Natural killer cell treated with Interleukin-12 subunit alpha and Interleukin-12 subunit beta and Interleukin-15 and Interleukin-18, amount 100 ng/mL, for 72 hours (primary cell): Measurements from ENCODE around the gene TBCB. TPM values are rescaled to one million over a fixed set of nuclear protein-coding genes. Genes with fewer than 3 reads are reported as not detected.
"Not testable (repeated sequence)": the region's sequence is repeated elsewhere in the genome, so short reads cannot be mapped to it uniquely, and the experiment has no call there.

Experiments
- ATAC-seq, 2 donors: fragments of 150-1000 bp; cut with Tn5 transposase in 1 of 2; sonication (Bioruptor Pico), chemical (Tn5 transposase) in 1 of 2; 2 replicates each; pipeline ENCODE4 v1.10.0; 2021
- DNase-seq: peaks from one replicate; pipeline ENCODE4 v3.0.0; 2022; ENCODE audit warnings: low spot score
- H3K27ac Mint-ChIP-seq, 2 donors: 1 replicate in 1 of 2; 2 replicates in 1 of 2; pipeline ENCODE4 v1.8.0; 2022; ENCODE audit warnings: mixed read lengths in 2 of 2, mild to moderate bottlenecking in 1 of 2, moderate library complexity in 1 of 2
- H3K27me3 Mint-ChIP-seq, 2 donors: 1 replicate in 1 of 2; 2 replicates in 1 of 2; pipeline ENCODE4 v1.8.0; 2022; ENCODE audit warnings: mixed read lengths in 2 of 2
- H3K36me3 Mint-ChIP-seq: one replicate; pipeline ENCODE4 v1.8.0; 2022; ENCODE audit warnings: mixed read lengths
- H3K4me1 Mint-ChIP-seq, 2 donors: 1 replicate in 1 of 2; 2 replicates in 1 of 2; pipeline ENCODE4 v1.8.0; 2022; ENCODE audit warnings: low read depth in 2 of 2, mixed read lengths in 2 of 2, mild to moderate bottlenecking in 1 of 2
- H3K4me3 Mint-ChIP-seq: one replicate; pipeline ENCODE4 v1.8.0; 2022; ENCODE audit warnings: mixed read lengths
- H3K9me3 Mint-ChIP-seq: 2 replicates; pipeline ENCODE4 v1.8.0; 2022; ENCODE audit warnings: mixed read lengths
- total RNA-seq, 2 donors: library from RNA; stranded (reverse); gene quantifications; one replicate each; pipeline ENCODE4 v1.2.3, GENCODE V29; 2022

Gene TBCB
- total RNA-seq, 2 donors from 2014 or later = 130 to 141 TPM

DNA sequence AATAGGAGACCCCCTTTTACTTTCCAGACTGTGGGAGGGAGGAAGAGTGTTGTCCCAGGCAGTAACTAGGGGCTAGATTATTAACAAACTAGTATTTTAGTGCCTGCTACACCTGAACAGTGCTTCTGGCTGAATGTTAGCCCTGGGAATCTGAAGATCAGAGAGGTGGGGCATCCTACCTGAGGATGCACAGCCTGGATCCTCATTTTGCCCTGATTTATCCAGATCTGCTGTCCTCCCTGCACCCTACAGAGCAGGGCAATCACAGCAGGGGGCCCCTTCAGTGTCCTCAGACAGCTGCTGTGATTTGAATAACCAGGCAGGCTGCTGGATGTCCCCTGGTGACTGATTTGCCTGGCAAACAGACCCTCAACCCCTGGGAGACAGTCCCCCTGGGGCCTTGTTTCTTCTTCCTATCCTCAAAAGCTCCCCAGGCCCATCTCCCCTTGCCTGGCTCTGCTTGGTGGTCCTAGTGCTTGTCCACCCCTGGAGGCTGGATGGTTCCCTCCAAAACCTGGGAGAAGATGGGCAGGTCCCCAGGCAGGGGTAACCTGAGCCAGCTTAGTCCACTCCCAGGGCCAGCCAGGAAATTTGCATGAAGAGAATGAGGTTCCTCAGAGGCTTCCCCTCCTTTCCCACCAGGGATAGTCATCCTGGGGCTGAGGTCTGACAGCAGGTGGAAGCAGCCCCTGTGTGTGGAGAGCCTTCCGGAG is 4.6 kb upstream of the TBCB start, which contains the start of gene OVOL3:
TSS of gene OVOL3 (plus strand) at position 657 of the 713 bp plus-strand sequence. CDS start 60 bp downstream, outside the sequence.
- Mint-ChIP-seq H3K4me1 (peaks cover 22 to 25% of the 10 kb centered on the region in 2 donors), H3K9me3 (no peaks in the 10 kb centered on the region), H3K36me3 (no peaks in the 10 kb centered on the region), H3K4me3 (no peak within 1 kb of the TSS), H3K27ac (no peak within 1 kb of the TSS), H3K27me3 (no peaks in the 10 kb centered on the region)
- no peak for DNase-seq
- no peak for ATAC-seq

DNA sequence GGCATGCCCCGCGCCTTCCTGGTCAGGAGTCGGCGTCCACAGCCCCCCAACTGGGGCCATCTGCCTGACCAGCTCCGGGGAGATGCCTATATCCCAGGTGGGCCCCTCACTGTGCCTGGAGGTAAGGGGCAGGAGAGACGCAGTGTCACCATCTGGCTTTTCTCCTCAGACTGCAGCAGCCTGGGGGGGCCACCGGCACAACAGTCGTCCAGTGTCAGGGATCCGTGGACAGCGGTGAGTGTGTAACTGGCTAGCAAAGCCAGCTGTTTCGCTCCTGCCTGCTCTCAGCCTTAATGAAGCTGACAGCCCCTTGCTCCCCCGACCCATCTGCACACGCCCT is 4.1 kb upstream of the TBCB start:
- no peaks in the 10 kb centered on the region for H3K27me3 Mint-ChIP-seq
- no peaks in the 10 kb centered on the region for H3K9me3 Mint-ChIP-seq
- H3K4me3 Mint-ChIP-seq = no peak overlapping the region
- no peak for DNase-seq
- H3K4me1 Mint-ChIP-seq = peaks cover 24 to 28% of the 10 kb centered on the region in 2 donors
- no peak for ATAC-seq
- no peak overlapping the region for H3K27ac Mint-ChIP-seq
- H3K36me3 Mint-ChIP-seq = no peaks in the 10 kb centered on the region

DNA sequence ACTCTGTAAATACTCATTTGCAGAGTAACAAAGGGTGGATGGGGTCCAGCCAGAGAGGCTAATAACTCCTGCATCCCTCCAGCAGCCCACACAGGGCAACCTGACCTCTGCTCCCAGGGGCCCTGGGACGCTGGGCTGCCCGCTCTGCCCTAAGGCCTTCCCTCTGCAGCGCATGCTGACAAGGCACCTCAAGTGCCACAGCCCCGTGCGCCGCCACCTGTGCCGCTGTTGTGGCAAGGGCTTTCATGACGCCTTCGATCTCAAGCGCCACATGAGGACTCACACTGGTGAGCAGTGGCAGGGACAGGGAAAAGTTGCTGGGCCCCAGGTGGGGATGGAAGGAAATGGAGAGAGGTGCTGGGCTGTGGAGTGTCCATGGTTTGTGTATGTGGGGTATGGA is 2.6 kb upstream of the TBCB start:
- Mint-ChIP-seq H3K9me3 (no peaks in the 10 kb centered on the region), H3K27me3 (no peaks in the 10 kb centered on the region), H3K27ac (peak overlapping the region in 1 of 2 donors; percentile 94), H3K4me1 (peaks cover 30 to 37% of the 10 kb centered on the region in 2 donors), H3K36me3 (peaks cover 4% of the 10 kb centered on the region), H3K4me3 (peak overlapping the region; percentile 95)
- ATAC-seq (no peak), DNase-seq (no peak)

DNA sequence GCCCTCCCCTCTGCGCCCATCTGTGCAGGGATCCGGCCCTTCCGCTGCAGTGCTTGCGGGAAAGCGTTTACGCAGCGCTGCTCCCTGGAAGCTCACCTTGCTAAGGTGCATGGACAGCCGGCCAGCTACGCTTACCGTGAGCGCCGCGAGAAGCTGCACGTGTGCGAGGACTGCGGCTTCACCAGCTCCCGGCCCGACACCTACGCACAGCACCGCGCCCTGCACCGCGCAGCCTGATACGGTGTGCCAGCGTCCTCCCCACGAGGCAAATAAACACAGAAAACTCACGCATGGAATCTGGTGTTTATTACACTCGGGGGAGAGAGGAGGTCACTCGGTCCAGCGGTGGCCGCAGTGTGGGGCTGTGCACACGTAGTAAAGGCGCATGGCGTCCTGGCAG is 1.8 kb upstream of the TBCB start:
- DNase-seq (no peak), ATAC-seq (no peak)
- Mint-ChIP-seq H3K4me1 (peaks cover 34 to 42% of the 10 kb centered on the region in 2 donors), H3K27me3 (no peaks in the 10 kb centered on the region), H3K9me3 (no peaks in the 10 kb centered on the region), H3K4me3 (peak overlapping the region; percentile 95), H3K27ac (peak overlapping the region; percentile 94 to 98), H3K36me3 (peaks cover 10% of the 10 kb centered on the region)

DNA sequence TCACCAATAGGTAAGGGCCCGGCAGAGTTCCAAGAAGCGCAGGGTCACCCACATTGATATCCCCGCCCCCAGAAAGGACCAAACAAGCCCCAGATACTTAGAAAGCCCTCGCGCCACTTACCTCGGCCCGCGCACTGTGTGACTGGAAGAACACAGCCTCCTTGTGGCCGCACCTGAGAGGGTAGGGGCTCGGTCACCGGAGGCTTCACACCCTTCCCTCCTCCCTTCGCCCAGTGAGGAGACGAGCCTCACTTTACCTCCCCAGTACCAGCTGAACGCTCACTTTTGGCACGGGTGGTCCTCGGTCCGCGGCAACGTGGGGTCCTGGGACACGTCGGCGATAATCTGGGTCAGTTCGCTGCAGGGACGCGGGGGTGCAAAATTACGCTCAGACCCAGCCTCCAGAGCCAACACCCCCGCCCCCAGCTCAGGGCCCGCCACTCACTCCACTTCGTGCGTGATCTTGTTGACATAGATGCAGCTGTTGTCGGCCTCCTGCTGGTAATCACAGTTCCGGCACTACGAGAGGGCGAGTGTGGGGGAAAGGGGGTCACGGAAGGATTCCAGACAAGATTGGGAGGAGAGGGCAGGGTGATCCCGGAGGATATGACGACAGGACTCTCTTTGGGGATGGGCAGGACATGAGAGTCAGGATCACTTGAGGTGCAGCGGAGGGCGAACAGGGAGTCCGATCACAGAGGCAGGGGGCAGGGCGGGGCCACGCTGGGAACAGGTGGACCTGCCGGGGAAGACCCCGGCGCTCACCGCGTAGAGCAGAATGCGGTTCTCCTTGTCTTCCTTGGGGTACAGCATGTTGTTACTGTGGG is 1.2 kb upstream of the TBCB start:
- peak; percentile 54 for DNase-seq
- Mint-ChIP-seq H3K27ac (peak overlapping the region; percentile 94 to 98), H3K9me3 (no peaks in the 10 kb centered on the region), H3K36me3 (peaks cover 10% of the 10 kb centered on the region), H3K4me1 (peaks cover 34 to 42% of the 10 kb centered on the region in 2 donors), H3K4me3 (peak overlapping the region; percentile 95), H3K27me3 (no peaks in the 10 kb centered on the region)
- ATAC-seq = no peak

DNA sequence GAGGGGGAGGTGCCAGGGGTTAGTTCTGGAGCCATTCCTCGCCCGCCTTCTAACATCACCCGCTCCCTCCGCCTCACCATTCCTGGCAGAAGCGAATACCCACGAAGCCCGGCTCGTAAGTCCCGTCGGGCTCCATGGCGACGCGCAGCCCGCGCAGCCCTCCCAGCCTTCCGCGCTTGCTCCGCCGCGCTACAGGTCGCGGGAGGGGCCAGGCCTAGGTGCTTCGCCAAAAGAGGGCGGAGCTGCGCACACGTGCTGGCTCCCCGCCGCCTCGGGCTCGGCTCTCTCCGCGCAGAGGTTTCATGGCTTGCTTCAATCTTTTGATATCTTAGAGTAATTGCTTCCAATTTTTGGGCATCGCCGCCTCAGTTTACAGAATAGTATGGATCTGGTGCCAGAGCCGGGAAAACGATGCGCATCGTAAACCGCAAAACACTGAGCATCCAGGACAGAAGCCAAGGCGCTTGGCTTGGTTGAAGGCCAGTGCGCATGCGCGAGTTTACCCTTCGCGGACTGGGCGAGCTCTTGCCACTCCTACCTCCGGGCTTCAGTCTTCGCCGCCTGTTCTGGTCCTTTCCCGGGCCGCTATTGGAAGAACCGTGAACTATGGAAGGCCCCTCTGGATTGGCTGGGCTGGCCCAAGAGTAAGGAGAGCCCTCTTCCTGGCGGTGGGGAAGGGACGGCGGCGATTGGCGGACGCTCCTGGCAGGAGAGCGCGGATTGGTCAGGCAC is 381 bp upstream of the TBCB start, which contains the start of gene POLR2I:
TSS of gene POLR2I (minus strand) at position 155 of the 732 bp plus-strand sequence. CDS start at position 136, 19 bp downstream.
- Mint-ChIP-seq H3K27me3 (no peaks in the 10 kb centered on the region), H3K27ac (peak within 1 kb of the TSS; percentile 94 to 98), H3K36me3 (peaks cover 10% of the 10 kb centered on the region), H3K4me1 (peaks cover 35 to 42% of the 10 kb centered on the region in 2 donors), H3K4me3 (peak within 1 kb of the TSS; percentile 95), H3K9me3 (no peaks in the 10 kb centered on the region)
- DNase-seq (peak; percentile 99), ATAC-seq (peak; percentile 94 to 95)

DNA sequence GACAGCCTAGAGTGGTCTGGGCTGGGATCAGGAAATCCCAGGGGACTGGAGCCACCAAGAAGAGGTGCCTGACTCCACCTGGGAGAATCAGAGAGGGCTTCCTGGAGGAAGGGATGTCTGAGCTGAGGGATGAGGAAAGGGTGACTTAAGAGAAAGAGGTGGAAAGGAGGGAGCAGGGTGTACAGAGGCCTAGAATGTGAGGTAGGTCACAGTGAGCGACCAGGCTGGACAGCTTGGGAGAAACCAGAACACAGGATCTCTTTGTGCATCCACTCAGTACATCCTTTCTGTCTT is 1.0 kb downstream of the TBCB start:
- Mint-ChIP-seq H3K4me1 (peaks cover 39 to 42% of the 10 kb centered on the region in 2 donors), H3K4me3 (peak overlapping the region; percentile 95), H3K27me3 (no peaks in the 10 kb centered on the region), H3K9me3 (no peaks in the 10 kb centered on the region), H3K36me3 (peaks cover 10% of the 10 kb centered on the region), H3K27ac (peak overlapping the region; percentile 94 to 98)
- no peak for ATAC-seq
- DNase-seq = no peak

DNA sequence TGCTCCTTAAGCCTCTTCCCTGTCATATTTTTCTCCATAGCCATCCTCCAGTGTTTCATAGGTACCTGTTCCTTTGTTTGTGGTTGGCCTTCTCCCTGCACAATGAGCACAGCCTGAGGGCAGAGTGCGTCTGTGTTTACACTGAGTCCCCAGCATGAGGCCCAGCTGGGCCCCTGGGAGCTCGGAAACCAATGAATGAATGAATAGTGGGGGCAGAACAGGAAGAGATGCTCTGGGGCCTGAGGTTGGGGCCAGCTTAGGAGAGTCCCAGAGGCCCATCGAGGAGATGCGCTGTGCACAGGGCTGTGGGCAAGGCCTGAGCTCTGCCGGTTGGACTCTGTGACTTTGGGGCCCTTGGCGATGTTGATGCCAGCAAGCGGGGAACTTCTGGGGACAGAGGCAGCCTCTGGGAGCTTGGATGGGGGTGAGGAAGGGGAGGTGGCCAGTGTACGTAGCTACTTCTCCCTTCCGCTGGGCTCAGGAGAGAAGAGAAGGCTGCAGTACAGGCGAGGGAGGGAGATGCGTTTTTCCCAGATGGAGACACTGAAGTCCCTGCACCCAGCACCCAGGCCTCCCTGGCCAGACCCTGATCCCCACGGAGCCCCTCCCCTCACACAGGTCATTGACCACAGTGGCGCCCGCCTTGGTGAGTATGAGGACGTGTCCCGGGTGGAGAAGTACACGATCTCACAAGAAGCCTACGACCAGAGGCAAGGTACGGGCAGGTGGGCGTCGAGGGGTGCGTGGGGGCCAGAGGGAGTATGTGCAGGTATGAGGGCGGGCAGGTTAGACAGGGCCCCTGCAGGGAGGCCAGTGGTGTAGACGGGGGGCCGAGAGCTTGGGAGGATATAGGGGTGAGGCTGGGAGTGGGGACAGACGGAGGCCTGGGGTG is 5.1 kb downstream of the TBCB start:
- Mint-ChIP-seq H3K4me3 (no peak overlapping the region), H3K9me3 (no peaks in the 10 kb centered on the region), H3K36me3 (peaks cover 12% of the 10 kb centered on the region), H3K4me1 (peaks cover 18 to 19% of the 10 kb centered on the region in 2 donors), H3K27me3 (no peaks in the 10 kb centered on the region), H3K27ac (peak overlapping the region in 1 of 2 donors; percentile 9)
- ATAC-seq = no peak
- no peak for DNase-seq

DNA sequence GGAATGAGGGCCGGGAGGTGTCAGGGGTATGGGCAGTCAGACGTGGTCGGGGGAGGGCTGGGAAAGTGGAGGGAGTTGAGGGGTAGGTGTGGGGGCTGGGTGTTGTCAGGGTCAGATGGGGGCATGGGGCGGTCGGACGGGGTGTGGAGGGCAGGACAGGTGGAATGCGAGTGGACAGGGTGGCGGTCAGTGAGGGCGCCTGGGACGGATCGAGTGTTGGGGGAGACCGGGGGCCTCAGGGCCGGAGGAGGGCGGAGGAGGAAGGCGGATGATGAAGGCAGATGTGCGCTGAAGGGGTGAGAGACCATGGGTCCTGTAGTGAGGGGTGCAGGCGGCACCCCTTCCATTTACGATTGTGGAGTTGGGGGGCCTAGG is 5.7 kb downstream of the TBCB start:
- Mint-ChIP-seq H3K4me1 (peaks cover 21 to 23% of the 10 kb centered on the region in 2 donors), H3K9me3 (no peaks in the 10 kb centered on the region), H3K36me3 (peaks cover 17% of the 10 kb centered on the region), H3K4me3 (no peak overlapping the region), H3K27ac (no peak overlapping the region), H3K27me3 (no peaks in the 10 kb centered on the region)
- DNase-seq (no peak), ATAC-seq (no peak)

DNA sequence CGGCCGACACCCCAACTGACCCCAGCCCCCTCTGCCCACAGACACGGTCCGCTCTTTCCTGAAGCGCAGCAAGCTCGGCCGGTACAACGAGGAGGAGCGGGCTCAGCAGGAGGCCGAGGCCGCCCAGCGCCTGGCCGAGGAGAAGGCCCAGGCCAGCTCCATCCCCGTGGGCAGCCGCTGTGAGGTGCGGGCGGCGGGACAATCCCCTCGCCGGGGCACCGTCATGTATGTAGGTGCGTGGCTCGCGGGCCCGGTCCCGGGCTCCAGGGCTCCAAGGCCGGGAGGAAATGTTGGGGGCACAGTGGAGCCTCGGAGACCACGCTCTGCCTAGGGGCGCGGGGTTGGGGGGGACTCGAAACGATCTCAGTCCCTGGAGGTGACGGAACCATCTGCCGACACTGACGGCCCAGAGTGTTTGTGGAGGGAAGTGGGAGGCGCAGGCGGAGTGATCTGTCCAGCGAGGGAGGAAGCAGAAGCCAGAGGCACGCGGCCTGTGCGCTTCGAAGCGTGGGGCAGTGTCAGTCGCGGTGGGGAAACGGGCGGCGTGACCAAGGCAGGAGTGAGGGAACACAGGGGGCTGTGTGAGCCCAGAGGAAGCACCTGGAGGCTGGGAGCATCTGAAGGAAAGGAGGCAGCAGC is 6.3 kb downstream of the TBCB start:
- H3K4me3 Mint-ChIP-seq = no peak overlapping the region
- H3K27me3 Mint-ChIP-seq = no peaks in the 10 kb centered on the region
- H3K9me3 Mint-ChIP-seq = no peaks in the 10 kb centered on the region
- ATAC-seq (peak in 1 of 2 donors; percentile 29), DNase-seq (no peak)
- peaks cover 17% of the 10 kb centered on the region for H3K36me3 Mint-ChIP-seq
- no peak overlapping the region for H3K27ac Mint-ChIP-seq
- H3K4me1 Mint-ChIP-seq = peaks cover 17 to 18% of the 10 kb centered on the region in 2 donors

DNA sequence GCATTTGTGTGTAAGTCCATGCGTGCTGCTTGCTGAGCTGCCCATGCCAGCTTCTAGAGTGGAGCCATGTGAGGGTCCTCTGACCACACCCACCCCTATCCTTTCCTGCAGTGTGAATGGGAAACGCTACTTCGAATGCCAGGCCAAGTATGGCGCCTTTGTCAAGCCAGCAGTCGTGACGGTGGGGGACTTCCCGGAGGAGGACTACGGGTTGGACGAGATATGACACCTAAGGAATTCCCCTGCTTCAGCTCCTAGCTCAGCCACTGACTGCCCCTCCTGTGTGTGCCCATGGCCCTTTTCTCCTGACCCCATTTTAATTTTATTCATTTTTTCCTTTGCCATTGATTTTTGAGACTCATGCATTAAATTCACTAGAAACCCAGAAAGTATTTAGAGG is 10.3 kb downstream of the TBCB start:
- no peaks in the 10 kb centered on the region for H3K27me3 Mint-ChIP-seq
- no peak for ATAC-seq
- no peak overlapping the region for H3K4me3 Mint-ChIP-seq
- peaks cover 7 to 12% of the 10 kb centered on the region in 2 donors for H3K4me1 Mint-ChIP-seq
- peak overlapping the region; percentile 23 to 72 for H3K27ac Mint-ChIP-seq
- H3K9me3 Mint-ChIP-seq = no peaks in the 10 kb centered on the region
- peaks cover 7% of the 10 kb centered on the region for H3K36me3 Mint-ChIP-seq
- no peak for DNase-seq

DNA sequence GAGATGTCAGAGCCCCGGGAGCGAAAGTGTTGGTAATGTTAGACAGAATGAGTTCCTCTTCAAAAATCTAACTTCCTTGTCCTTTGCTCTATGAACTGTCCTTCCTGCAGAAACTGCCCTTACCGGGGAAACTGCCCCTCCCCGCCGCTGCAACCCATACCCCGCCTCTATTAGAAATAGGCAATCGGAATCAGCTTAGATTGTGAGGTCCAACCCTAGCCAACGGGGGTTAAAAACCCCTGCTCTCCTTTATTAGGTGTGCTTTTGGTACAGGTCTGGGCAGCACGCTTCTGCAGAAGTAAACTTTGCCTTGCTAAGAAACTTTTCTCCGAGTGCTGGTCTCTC is 13.1 kb downstream of the TBCB start:
- peak overlapping the region; percentile 93 to 96 for H3K27ac Mint-ChIP-seq
- H3K4me1 Mint-ChIP-seq = peaks cover 18 to 27% of the 10 kb centered on the region in 2 donors
- peak overlapping the region; percentile 92 for H3K4me3 Mint-ChIP-seq
- no peak for ATAC-seq
- DNase-seq = no peak
- H3K36me3 Mint-ChIP-seq = peaks cover 7% of the 10 kb centered on the region
- H3K27me3 Mint-ChIP-seq = no peaks in the 10 kb centered on the region
- H3K9me3 Mint-ChIP-seq = no peaks in the 10 kb centered on the region

DNA sequence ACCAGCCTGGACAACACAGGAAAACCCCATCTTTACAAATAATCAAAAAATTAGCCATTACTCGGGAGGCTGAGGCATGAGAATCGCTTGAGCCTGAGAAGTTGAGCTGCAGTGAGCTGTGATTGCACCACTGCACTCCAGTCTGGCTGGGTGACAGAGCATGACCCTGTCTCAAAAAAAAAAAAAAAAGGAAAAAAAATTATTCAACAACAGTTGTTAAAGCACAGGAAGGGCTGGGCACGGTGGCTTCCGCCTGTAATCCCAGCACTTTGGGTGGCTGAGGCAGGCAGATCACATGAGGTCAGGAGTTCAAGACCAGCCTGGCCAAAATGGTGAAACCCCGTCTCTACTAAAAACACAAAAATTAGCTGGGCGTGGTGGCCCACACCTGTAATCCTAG is 16.0 kb downstream of the TBCB start:
- not testable (repeated sequence) for H3K9me3 Mint-ChIP-seq, H3K27me3 Mint-ChIP-seq, H3K36me3 Mint-ChIP-seq, H3K4me3 Mint-ChIP-seq, DNase-seq, ATAC-seq
- Mint-ChIP-seq H3K27ac (peak overlapping the region; percentile 79 to 88), H3K4me1 (peaks cover 16 to 21% of the 10 kb centered on the region in 2 donors)
